Esophagus muscularis mucosa (tissue), 4 donors: ENCODE data around the gene LTV1. TPM values are rescaled to one million over a fixed set of nuclear protein-coding genes. Genes with fewer than 3 reads are reported as not detected.
"Not testable (repeated sequence)": the region's sequence is repeated elsewhere in the genome, so short reads cannot be mapped to it uniquely, and the experiment has no call there.

Experiments used
- DNase-seq: peaks from one replicate; pipeline ENCODE4 v3.0.0-alpha.2; 2017; ENCODE audit errors: extremely low spot score
- H3K27ac ChIP-seq, 4 donors: fragments of 200-600 bp; sonication (generic); replicated peaks in 1 of 4; 1 replicate in 3 of 4; 2 replicates in 1 of 4; pipeline ENCODE4 v1.5.1; 2016 to 2019; ENCODE audit warnings: mild to moderate bottlenecking in 1 of 4
- H3K27me3 ChIP-seq, 4 donors: fragments of 200-600 bp; sonication (generic); one replicate each; pipeline versions ENCODE4 v1.5.1 to v1.6.0; 2016 to 2019
- H3K36me3 ChIP-seq, 4 donors: fragments of 200-600 bp; sonication (generic); one replicate each; pipeline ENCODE4 v1.5.1; 2016 to 2019
- H3K4me1 ChIP-seq, 4 donors: fragments of 200-600 bp; sonication (generic); one replicate each; pipeline ENCODE4 v1.5.1; 2016 to 2019
- H3K4me3 ChIP-seq, 4 donors: fragments of 200-600 bp; sonication (generic); 1 replicate in 2 of 4; 2 replicates in 2 of 4; pipeline ENCODE4 v1.5.1; 2016 to 2019; ENCODE audit warnings: mild to moderate bottlenecking in 4 of 4, moderate library complexity in 1 of 4
- H3K9me3 ChIP-seq, 4 donors: fragments of 200-600 bp; sonication (generic); 1 replicate in 3 of 4; 2 replicates in 1 of 4; pipeline ENCODE4 v1.5.1; 2016 to 2019
- EP300 ChIP-seq: sonication (generic); formaldehyde crosslinking; IDR thresholded peaks from one replicate; pipeline ENCODE4 v1.6.1; 2017; ENCODE audit warnings: antibody characterized with exemption
- POLR2A ChIP-seq: fragments of 450-650 bp; IDR thresholded peaks from one replicate; pipeline ENCODE4 v1.6.1; 2017; ENCODE audit warnings: antibody characterized with exemption, moderate library complexity, mild to moderate bottlenecking, low read depth
- POLR2AphosphoS5 ChIP-seq, 2 donors: sonication (generic); formaldehyde crosslinking; IDR thresholded peaks; one replicate each; pipeline ENCODE4 v1.6.1; 2017; ENCODE audit warnings: antibody characterized with exemption in 2 of 2
- whole genome bisulfite sequencing: methylation state at CpG from one replicate; pipeline ENCODE4 v1.1.5; 2018; 5-methylcytosine and 5-hydroxymethylcytosine counted together
- intact Hi-C: fragments of 100-400 bp; cut with DNase I; formaldehyde crosslinking; loops from one replicate; pipeline ENCODE4 v1.15.1; 2023
- total RNA-seq, 4 donors: library from RNA; depleted of rRNA; stranded (reverse); fragments of >200 nt; gene quantifications; one replicate each; pipeline versions ENCODE4 v1.1.0 to v1.2.1, GENCODE V29; 2016
- TF ChIP-seq, protein P1 (sequence below), 3 experiments: fragments of 200-600 bp in 2 of 3; fragments of 450-650 bp in 1 of 3; sonication (generic) in 2 of 3; IDR thresholded peaks; one replicate each; pipeline ENCODE4 v1.5.1; 2017 to 2019; ENCODE audit warnings: antibody characterized with exemption in 3 of 3, mild to moderate bottlenecking in 2 of 3, moderate library complexity in 1 of 3

Gene LTV1
- total RNA-seq, 4 donors from 2014 or later: 15.0 to 20.0 (median 18.0) TPM

DNA sequence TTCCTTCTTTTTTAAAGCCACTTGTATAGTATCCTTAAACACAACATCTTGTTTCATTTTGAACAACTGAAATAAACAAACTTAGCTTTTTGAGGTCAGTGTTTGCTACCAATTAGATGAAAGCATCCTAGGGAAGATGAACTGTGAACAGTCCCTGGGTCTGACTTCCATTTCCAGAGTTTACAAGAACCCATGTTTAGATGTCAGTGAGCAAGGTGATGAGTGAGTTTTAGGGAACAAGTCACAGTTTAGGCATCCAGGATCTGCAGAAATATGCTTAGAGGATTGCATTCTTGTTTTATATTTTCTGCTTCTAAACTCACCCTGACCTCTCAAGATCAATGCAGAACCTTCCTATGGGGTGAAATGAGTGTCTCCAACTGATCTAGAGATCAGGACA lies 24.1 kb downstream of the LTV1 start:
- H3K4me1 ChIP-seq: no peaks in the 10 kb centered on the region
- no peak for DNase-seq
- no peaks in the 10 kb centered on the region for H3K9me3 ChIP-seq
- H3K4me3 ChIP-seq: no peak overlapping the region
- intact Hi-C loops: no loop called here
- H3K36me3 ChIP-seq: peaks cover 4 to 46% (median 22%) of the 10 kb centered on the region in 4 donors
- no peaks in the 10 kb centered on the region for H3K27me3 ChIP-seq
- no peak overlapping the region for H3K27ac ChIP-seq
- TF ChIP-seq, protein P1, sequence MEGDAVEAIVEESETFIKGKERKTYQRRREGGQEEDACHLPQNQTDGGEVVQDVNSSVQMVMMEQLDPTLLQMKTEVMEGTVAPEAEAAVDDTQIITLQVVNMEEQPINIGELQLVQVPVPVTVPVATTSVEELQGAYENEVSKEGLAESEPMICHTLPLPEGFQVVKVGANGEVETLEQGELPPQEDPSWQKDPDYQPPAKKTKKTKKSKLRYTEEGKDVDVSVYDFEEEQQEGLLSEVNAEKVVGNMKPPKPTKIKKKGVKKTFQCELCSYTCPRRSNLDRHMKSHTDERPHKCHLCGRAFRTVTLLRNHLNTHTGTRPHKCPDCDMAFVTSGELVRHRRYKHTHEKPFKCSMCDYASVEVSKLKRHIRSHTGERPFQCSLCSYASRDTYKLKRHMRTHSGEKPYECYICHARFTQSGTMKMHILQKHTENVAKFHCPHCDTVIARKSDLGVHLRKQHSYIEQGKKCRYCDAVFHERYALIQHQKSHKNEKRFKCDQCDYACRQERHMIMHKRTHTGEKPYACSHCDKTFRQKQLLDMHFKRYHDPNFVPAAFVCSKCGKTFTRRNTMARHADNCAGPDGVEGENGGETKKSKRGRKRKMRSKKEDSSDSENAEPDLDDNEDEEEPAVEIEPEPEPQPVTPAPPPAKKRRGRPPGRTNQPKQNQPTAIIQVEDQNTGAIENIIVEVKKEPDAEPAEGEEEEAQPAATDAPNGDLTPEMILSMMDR (IDR thresholded peaks at IDR 0.05): no peak
- TF ChIP-seq POLR2AphosphoS5 (IDR thresholded peaks at IDR 0.05) (no peak), EP300 (no peak), POLR2A (no peak)

GRCh38 chr6:143868808-143869207 lies 25.7 kb downstream of the LTV1 start:
- DNase-seq, H3K4me1 ChIP-seq, H3K9me3 ChIP-seq, intact Hi-C loops, H3K27me3 ChIP-seq, H3K27ac ChIP-seq, H3K4me3 ChIP-seq: not testable (repeated sequence)
- peaks cover 0 to 30% (median 14%) of the 10 kb centered on the region in 4 donors for H3K36me3 ChIP-seq
- 96% methylated on average over 3 of the region's 3 CpGs for WGBS

DNA sequence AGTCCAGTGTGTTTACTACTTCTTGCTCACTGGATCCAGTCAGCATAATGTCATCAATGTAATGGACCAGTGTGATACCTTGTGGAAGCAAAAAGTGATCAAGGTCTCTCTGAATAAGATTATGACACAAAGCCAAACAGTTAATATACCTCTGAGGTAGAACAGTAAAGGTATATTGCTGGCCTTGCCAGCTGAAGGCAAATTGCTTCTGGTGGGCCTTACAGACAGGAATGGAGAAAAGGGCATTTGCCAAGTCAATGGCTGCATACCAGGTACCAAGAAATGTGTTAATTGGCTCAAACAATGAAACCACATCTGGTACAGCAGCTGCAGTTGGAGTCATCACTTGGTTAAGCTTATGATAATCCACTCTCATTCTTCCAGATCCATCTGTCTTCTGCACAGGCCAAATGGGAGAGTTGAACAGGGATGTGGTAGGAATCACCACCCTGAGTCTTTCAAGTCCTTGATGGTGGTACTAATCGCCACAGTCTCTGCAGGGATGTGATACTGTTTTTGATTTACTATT lies 28.1 kb downstream of the LTV1 start:
- WGBS: 100% methylated on average over 1 of the region's 1 CpG
- H3K4me3 ChIP-seq, H3K4me1 ChIP-seq, H3K27me3 ChIP-seq, H3K36me3 ChIP-seq, DNase-seq, H3K27ac ChIP-seq, H3K9me3 ChIP-seq, intact Hi-C loops: not testable (repeated sequence)

DNA sequence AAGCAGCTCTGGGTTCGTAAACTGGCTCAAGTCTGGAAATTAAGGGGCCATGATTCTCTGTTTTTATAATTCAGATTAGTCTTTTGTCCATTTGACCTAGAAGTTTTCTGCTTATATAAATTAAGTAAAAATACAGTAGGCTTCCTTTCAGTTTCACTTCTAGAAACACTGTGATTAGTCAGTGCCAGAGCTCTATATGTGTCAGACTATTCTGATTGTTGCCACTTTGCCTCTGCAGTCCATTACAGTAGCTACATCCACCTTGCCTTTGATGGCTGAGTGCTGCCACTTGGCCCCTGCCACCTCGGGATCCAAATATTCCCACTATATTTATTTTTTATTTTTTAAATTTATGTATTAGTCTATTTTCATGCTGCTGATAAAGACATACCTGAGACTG lies 29.1 kb downstream of the LTV1 start:
- Histone ChIP-seq H3K4me3 (no peak overlapping the region), H3K27me3 (no peaks in the 10 kb centered on the region), H3K27ac (no peak overlapping the region), H3K4me1 (no peaks in the 10 kb centered on the region), H3K36me3 (no peaks in the 10 kb centered on the region), H3K9me3 (peaks cover 0 to 6% (median 0%) of the 10 kb centered on the region in 4 donors)
- no peak for TF ChIP-seq POLR2A
- TF ChIP-seq POLR2AphosphoS5 (IDR thresholded peaks at IDR 0.05): no peak
- no peak for TF ChIP-seq EP300
- TF ChIP-seq, protein P1 (IDR thresholded peaks at IDR 0.05): no peak
- intact Hi-C loops: no loop called here
- 88% methylated on average over 2 of the region's 2 CpGs for WGBS
- DNase-seq: no peak

GRCh38 chr6:143873600-143873999 lies 30.5 kb downstream of the LTV1 start:
- DNase-seq, H3K36me3 ChIP-seq, H3K9me3 ChIP-seq, intact Hi-C loops, H3K4me1 ChIP-seq, H3K4me3 ChIP-seq, H3K27me3 ChIP-seq, H3K27ac ChIP-seq: not testable (repeated sequence)
- 93% methylated on average over 4 of the region's 4 CpGs for WGBS

- H3K9me3 ChIP-seq, H3K4me3 ChIP-seq, H3K4me1 ChIP-seq, H3K36me3 ChIP-seq, DNase-seq, H3K27ac ChIP-seq, intact Hi-C loops, H3K27me3 ChIP-seq: not testable (repeated sequence)
Measured at GRCh38 chr6:143874503-143874902, 31.4 kb downstream of the LTV1 start.

DNA sequence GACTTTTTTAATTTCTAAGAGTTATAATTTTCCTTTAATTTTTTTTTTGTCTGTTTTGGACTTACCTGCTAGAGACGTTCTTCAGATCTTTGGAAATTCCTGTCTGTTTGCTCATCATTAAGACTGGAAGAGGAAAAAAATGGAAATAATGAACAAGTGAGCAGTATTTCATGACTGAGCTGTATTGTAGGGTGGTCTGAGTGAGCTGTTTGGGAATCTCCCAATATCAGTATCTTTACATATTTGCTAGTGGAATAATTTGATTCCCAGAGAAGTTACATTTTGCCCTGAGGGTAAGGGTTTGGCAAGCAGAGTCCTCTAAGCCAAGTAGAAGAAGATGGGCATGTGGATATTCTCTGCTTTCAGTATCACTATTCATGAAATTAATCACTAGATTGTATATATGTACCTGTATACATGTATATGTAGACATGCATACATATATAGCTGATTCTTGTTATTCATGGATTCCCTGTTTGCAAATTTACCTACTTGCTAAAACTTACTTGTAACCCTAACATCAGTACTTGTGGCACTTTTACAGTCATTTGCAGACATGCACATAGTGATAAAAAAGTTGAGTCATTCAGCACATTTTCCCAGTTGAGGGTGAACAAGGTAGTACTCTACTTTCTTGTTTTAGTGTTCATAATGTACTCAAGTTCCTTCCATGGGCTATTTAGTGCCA lies 34.6 kb downstream of the LTV1 start:
- Histone ChIP-seq H3K9me3 (peaks cover 0 to 9% (median 2%) of the 10 kb centered on the region in 4 donors), H3K4me3 (no peak overlapping the region), H3K36me3 (no peaks in the 10 kb centered on the region), H3K27me3 (no peaks in the 10 kb centered on the region), H3K27ac (no peak overlapping the region), H3K4me1 (no peaks in the 10 kb centered on the region)
- 93% methylated on average over 1 of the region's 1 CpG for WGBS
- no peak for DNase-seq
- intact Hi-C loops: no loop called here
- TF ChIP-seq POLR2AphosphoS5 (IDR thresholded peaks at IDR 0.05): no peak
- TF ChIP-seq, protein P1 (IDR thresholded peaks at IDR 0.05): no peak
- no peak for TF ChIP-seq EP300
